ENCODE measurements around the gene GPX2. TPM values are rescaled to one million over a fixed set of nuclear protein-coding genes. Genes with fewer than 3 reads are reported as not detected.

GPX2 gene
- total RNA-seq, 1 experiment from 2014 or later: 0.15 TPM

DNA sequence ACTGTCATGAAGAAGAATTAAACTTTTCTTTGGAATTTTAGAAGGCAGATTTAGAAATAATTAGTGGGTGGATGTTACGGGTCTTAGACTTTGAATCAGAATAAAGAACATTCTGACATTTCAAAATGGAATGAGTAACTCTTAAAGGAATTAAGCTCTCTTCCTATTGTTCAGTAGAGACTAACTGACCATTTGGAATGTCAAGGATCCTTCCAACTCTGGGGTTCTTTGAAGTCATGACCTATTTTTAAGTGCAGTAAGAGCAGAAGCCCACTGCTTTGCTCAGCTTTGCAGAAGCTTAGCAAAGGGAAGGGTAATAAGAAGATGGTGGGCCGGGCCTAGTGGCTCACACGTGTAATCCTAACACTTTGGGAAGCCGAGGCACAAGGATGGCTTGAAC lies 24.3 kb downstream of the GPX2 start:
- ChIA-PET CTCF (no interaction called here), POLR2A (no interaction called here)
- no peaks in the 10 kb centered on the region for H3K27me3 ChIP-seq (ENCODE audit: control insufficient read depth, insufficient read depth, low read length)
- TF ChIP-seq, protein P1, sequence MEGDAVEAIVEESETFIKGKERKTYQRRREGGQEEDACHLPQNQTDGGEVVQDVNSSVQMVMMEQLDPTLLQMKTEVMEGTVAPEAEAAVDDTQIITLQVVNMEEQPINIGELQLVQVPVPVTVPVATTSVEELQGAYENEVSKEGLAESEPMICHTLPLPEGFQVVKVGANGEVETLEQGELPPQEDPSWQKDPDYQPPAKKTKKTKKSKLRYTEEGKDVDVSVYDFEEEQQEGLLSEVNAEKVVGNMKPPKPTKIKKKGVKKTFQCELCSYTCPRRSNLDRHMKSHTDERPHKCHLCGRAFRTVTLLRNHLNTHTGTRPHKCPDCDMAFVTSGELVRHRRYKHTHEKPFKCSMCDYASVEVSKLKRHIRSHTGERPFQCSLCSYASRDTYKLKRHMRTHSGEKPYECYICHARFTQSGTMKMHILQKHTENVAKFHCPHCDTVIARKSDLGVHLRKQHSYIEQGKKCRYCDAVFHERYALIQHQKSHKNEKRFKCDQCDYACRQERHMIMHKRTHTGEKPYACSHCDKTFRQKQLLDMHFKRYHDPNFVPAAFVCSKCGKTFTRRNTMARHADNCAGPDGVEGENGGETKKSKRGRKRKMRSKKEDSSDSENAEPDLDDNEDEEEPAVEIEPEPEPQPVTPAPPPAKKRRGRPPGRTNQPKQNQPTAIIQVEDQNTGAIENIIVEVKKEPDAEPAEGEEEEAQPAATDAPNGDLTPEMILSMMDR (IDR thresholded peaks at IDR 0.05): no peak
- no peak for TF ChIP-seq POLR2AphosphoS5 (IDR thresholded peaks at IDR 0.05; ENCODE audit: low read depth, low read length)
- TF ChIP-seq, protein P2, sequence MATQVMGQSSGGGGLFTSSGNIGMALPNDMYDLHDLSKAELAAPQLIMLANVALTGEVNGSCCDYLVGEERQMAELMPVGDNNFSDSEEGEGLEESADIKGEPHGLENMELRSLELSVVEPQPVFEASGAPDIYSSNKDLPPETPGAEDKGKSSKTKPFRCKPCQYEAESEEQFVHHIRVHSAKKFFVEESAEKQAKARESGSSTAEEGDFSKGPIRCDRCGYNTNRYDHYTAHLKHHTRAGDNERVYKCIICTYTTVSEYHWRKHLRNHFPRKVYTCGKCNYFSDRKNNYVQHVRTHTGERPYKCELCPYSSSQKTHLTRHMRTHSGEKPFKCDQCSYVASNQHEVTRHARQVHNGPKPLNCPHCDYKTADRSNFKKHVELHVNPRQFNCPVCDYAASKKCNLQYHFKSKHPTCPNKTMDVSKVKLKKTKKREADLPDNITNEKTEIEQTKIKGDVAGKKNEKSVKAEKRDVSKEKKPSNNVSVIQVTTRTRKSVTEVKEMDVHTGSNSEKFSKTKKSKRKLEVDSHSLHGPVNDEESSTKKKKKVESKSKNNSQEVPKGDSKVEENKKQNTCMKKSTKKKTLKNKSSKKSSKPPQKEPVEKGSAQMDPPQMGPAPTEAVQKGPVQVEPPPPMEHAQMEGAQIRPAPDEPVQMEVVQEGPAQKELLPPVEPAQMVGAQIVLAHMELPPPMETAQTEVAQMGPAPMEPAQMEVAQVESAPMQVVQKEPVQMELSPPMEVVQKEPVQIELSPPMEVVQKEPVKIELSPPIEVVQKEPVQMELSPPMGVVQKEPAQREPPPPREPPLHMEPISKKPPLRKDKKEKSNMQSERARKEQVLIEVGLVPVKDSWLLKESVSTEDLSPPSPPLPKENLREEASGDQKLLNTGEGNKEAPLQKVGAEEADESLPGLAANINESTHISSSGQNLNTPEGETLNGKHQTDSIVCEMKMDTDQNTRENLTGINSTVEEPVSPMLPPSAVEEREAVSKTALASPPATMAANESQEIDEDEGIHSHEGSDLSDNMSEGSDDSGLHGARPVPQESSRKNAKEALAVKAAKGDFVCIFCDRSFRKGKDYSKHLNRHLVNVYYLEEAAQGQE (IDR thresholded peaks at IDR 0.05; ENCODE audit: insufficient read depth in 1 of 2, low read depth in 2 of 2, low read length in 1 of 2): no peak
- TF ChIP-seq TCF7L2 (IDR thresholded peaks at IDR 0.05; ENCODE audit: low read depth, low read length): no peak
- no peak for TF ChIP-seq SIN3A (IDR thresholded peaks at IDR 0.05; ENCODE audit: borderline replicate concordance, insufficient read depth, low read depth, low read length)
- peaks cover 5% of the 10 kb centered on the region; the same call in 1 of the 2 replicates for H3K36me3 ChIP-seq (ENCODE audit: control insufficient read depth, insufficient read depth, low read length)
- intact Hi-C loops (cut with micrococcal nuclease; ENCODE audit: unreplicated experiment): no loop called here
- ATAC-seq: no peak
- H3K27ac ChIP-seq (ENCODE audit: low read length): no peak overlapping the region
- no peak for DNase-seq (ENCODE audit: low read depth, low spot score)
- peaks cover 5% of the 10 kb centered on the region; the same call in 1 of the 2 replicates for H3K4me1 ChIP-seq (ENCODE audit: control insufficient read depth, insufficient read depth, low read length)
- BruUV-seq (replicated peaks): no TSS peak
- no peaks in the 10 kb centered on the region for H3K9me3 ChIP-seq (ENCODE audit: control insufficient read depth, insufficient read depth, low read depth, low read length)
- in situ Hi-C loops (cut with HindIII; ENCODE audit: low pct_unique_long_range_greater_than_20kb, low sequenced_read_pairs): no loop called here
- H3K4me3 ChIP-seq (ENCODE audit: low read depth in 2 of 2, low read length in 2 of 2): no peak overlapping the region

DNA sequence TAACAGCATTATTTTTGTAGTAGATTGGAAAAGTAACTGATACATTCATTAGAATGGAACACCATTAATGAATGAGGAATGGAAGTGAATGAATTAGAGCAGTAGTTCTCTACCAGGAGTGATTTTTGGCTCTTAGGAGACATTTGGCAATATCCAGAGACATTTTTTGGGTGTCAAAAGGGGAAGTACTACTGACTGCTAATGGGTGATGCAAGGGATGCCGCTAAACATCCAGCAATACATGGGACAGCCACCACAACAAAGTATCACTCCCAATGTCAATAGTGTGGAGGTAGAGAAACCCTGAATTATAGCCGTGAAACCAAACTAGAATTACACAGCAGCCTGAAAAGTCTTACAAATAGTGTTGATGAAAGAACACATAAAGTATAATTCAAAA lies 26.7 kb downstream of the GPX2 start:
- TF ChIP-seq, protein P2 (IDR thresholded peaks at IDR 0.05; ENCODE audit: insufficient read depth in 1 of 2, low read depth in 2 of 2, low read length in 1 of 2): no peak
- TF ChIP-seq SIN3A (IDR thresholded peaks at IDR 0.05; ENCODE audit: borderline replicate concordance, insufficient read depth, low read depth, low read length): no peak
- no peak for TF ChIP-seq TCF7L2 (IDR thresholded peaks at IDR 0.05; ENCODE audit: low read depth, low read length)
- no peak for TF ChIP-seq POLR2AphosphoS5 (IDR thresholded peaks at IDR 0.05; ENCODE audit: low read depth, low read length)
- TF ChIP-seq, protein P1 (IDR thresholded peaks at IDR 0.05): no peak
- ChIA-PET POLR2A (no interaction called here), CTCF (no interaction called here)
- Histone ChIP-seq H3K4me3 (ENCODE audit: low read depth in 2 of 2, low read length in 2 of 2) (no peak overlapping the region), H3K4me1 (ENCODE audit: control insufficient read depth, insufficient read depth, low read length) (peaks cover 5% of the 10 kb centered on the region; the same call in 1 of the 2 replicates), H3K27ac (ENCODE audit: low read length) (no peak overlapping the region), H3K27me3 (ENCODE audit: control insufficient read depth, insufficient read depth, low read length) (no peaks in the 10 kb centered on the region), H3K36me3 (ENCODE audit: control insufficient read depth, insufficient read depth, low read length) (peaks cover 5% of the 10 kb centered on the region; the same call in 1 of the 2 replicates), H3K9me3 (ENCODE audit: control insufficient read depth, insufficient read depth, low read depth, low read length) (no peaks in the 10 kb centered on the region)
- ATAC-seq (no peak), DNase-seq (ENCODE audit: low read depth, low spot score) (no peak)
- TSS peak; percentile 75 for BruUV-seq (replicated peaks)
- in situ Hi-C loops (cut with HindIII; ENCODE audit: low pct_unique_long_range_greater_than_20kb, low sequenced_read_pairs): no loop called here
- intact Hi-C loops (cut with micrococcal nuclease; ENCODE audit: unreplicated experiment): no loop called here

Data from Panc1 (cell line).